ENCODE results near the gene MND1. TPM values are rescaled to one million over a fixed set of nuclear protein-coding genes. Genes with fewer than 3 reads are reported as not detected.

Gene MND1
- total RNA-seq (1 to 10 TPM in 5 of 7 donors, under 1 TPM in 2; 0.76 to 4.9 (median 1.8) TPM), polyA plus RNA-seq (10 to 100 TPM in 1 of 3 donors, 1 to 10 TPM in 2; 1.2 to 10.9 (median 3.2) TPM)
- long read RNA-seq, donor 1, partial matches to known transcripts: 0 of 4 reads
- long read RNA-seq, donor 1, other reads (novel, unspliced or antisense): 0 of 4 reads
- long read RNA-seq, donor 2, partial matches to known transcripts: 0 of 4 reads
- long read RNA-seq, donor 2, other reads (novel, unspliced or antisense): 0 of 4 reads

GRCh38 chr4:153344131-153345011 is at the start of gene MND1:
MND1 (plus strand) TSS chr4:153344688; CDS start chr4:153344738, 50 bp downstream.
- peak; percentile 59 to 98 (median 92) for TF ChIP-seq CTCF (IDR thresholded peaks at IDR 0.05 in 8 of 11, conservative IDR thresholded peaks at IDR 0.05 in 3 of 11)
- peak; percentile 58 to 85 (median 70) for TF ChIP-seq POLR2AphosphoS5 (IDR thresholded peaks at IDR 0.05)
- TF ChIP-seq POLR2A (IDR thresholded peaks at IDR 0.05): no peak
- Histone ChIP-seq H3K4me1 (peaks cover 7 to 47% (median 28%) of the 10 kb centered on the region in 6 donors), H3K36me3 (no peaks in the 10 kb centered on the region), H3K9me3 (no peaks in the 10 kb centered on the region), H3K27me3 (replicated peaks in 1 of 7) (no peaks in the 10 kb centered on the region), H3K27ac (peak within 1 kb of the TSS in 5 of 8 donors; percentile 13 to 49 (median 31)), H3K4me3 (peak within 1 kb of the TSS; percentile 75 to 99 (median 96))
- intact Hi-C loops (cut with DNase I; ENCODE audit: low total_unique reads): loop anchor here (2.0 to 10.0 kb wide), 2 partner anchors 232 to 400 kb away; no protein-coding TSS in a partner anchor
- WGBS, 5 donors: 1 to 2% (median 1%) methylated on average over 53 to 86 of the region's 86 CpGs
- peak; percentile 96 for DNase-seq

GRCh38 chr4:153295131-153295755 is 49.2 kb upstream of the MND1 start:
- no peaks in the 10 kb centered on the region for H3K27me3 ChIP-seq (replicated peaks in 1 of 7)
- peaks cover 0 to 13% (median 9%) of the 10 kb centered on the region in 8 donors for H3K9me3 ChIP-seq
- H3K27ac ChIP-seq: no peak overlapping the region
- WGBS, 5 donors: 93 to 98% (median 95%) methylated on average over 22 to 40 of the region's 40 CpGs
- DNase-seq: no peak
- TF ChIP-seq CTCF (IDR thresholded peaks at IDR 0.05 in 8 of 11, conservative IDR thresholded peaks at IDR 0.05 in 3 of 11): no peak
- no peak for TF ChIP-seq POLR2A (IDR thresholded peaks at IDR 0.05)
- H3K36me3 ChIP-seq: peaks cover 0 to 49% (median 16%) of the 10 kb centered on the region in 6 donors
- no peaks in the 10 kb centered on the region for H3K4me1 ChIP-seq
- H3K4me3 ChIP-seq: no peak overlapping the region
- intact Hi-C loops (cut with DNase I; ENCODE audit: low total_unique reads): no loop called here

- H3K27me3 ChIP-seq (replicated peaks in 1 of 7): no peaks in the 10 kb centered on the region
- no peak for DNase-seq
- H3K36me3 ChIP-seq: peaks cover 0 to 56% (median 17%) of the 10 kb centered on the region in 6 donors
- no peak overlapping the region for H3K4me3 ChIP-seq
- H3K4me1 ChIP-seq: no peaks in the 10 kb centered on the region
- no peak for TF ChIP-seq POLR2AphosphoS5 (IDR thresholded peaks at IDR 0.05)
- TF ChIP-seq POLR2A (IDR thresholded peaks at IDR 0.05): no peak
- no peak for TF ChIP-seq CTCF (IDR thresholded peaks at IDR 0.05 in 8 of 11, conservative IDR thresholded peaks at IDR 0.05 in 3 of 11)
- WGBS, 5 donors: 67 to 82% (median 77%) methylated on average over 11 of the region's 11 CpGs
- peaks cover 0 to 19% (median 12%) of the 10 kb centered on the region in 8 donors for H3K9me3 ChIP-seq
- intact Hi-C loops (cut with DNase I; ENCODE audit: low total_unique reads): no loop called here
- H3K27ac ChIP-seq: no peak overlapping the region
Observed at GRCh38 chr4:153296040-153296823, 48.3 kb upstream of the MND1 start.
